K562 (cell line): ENCODE measurements around the gene ZNF689. TPM values are rescaled to one million over a fixed set of nuclear protein-coding genes. Genes with fewer than 3 reads are reported as not detected.

ENCODE experiments used
- ATF1 ChIP-seq, 2 experiments: fragments of 450-650 bp in 1 of 2; IDR thresholded peaks; 2 replicates each; pipeline ENCODE4 v1.6.1; 2016; ENCODE audit warnings: missing compliant biosample characterization in 1 of 2, missing genetic modification characterization in 1 of 2
- CEBPZ ChIP-seq: fragments of 150-350 bp; IDR thresholded peaks from 2 replicates; pipeline ENCODE4 v1.6.1; 2014; ENCODE audit warnings: low read depth, mild to moderate bottlenecking, low read length, borderline replicate concordance
- DNMT1 ChIP-seq: fragments of 450-650 bp; IDR thresholded peaks from 2 replicates; pipeline ENCODE4 v1.6.1; 2016; ENCODE audit warnings: antibody characterized with exemption, mild to moderate bottlenecking
- ELF1 ChIP-seq: fragments of 200-800 bp; sonication (Bioruptor generic); IDR thresholded peaks from 2 replicates; pipeline ENCODE4 v1.6.1; 2016; ENCODE audit warnings: missing genetic modification characterization, missing compliant biosample characterization
- GTF2B ChIP-seq: IDR thresholded peaks from 2 replicates; pipeline ENCODE4 v1.6.1; 2011; ENCODE audit not compliant: insufficient read length; ENCODE audit errors: extremely low read depth
- KDM4B ChIP-seq, 2 experiments: fragments of 450-650 bp in 1 of 2; sonication (generic) in 1 of 2; IDR thresholded peaks; 2 replicates each; pipeline ENCODE4 v1.6.1; 2016 to 2017; ENCODE audit warnings: borderline replicate concordance in 2 of 2, antibody characterized with exemption in 1 of 2, low read depth in 1 of 2, mild to moderate bottlenecking in 1 of 2
- KDM5B ChIP-seq: fragments of 200-600 bp; sonication (generic); IDR thresholded peaks from 2 replicates; pipeline ENCODE4 v1.6.1; 2012; ENCODE audit warnings: low read depth, mild to moderate bottlenecking, moderate library complexity, low read length, control low read depth, inconsistent platforms; ENCODE audit not compliant: insufficient replicate concordance
- LEF1 ChIP-seq: fragments of 450-650 bp; IDR thresholded peaks from 2 replicates; pipeline ENCODE4 v1.6.1; 2016; ENCODE audit warnings: mild to moderate bottlenecking
- MEIS2 ChIP-seq: fragments of 450-650 bp; IDR thresholded peaks from 2 replicates; pipeline ENCODE4 v1.6.1; 2014; ENCODE audit warnings: mild to moderate bottlenecking; ENCODE audit not compliant: partially characterized antibody
- PCBP1 ChIP-seq: fragments of 200-400 bp; formaldehyde crosslinking; IDR thresholded peaks from 2 replicates; pipeline ENCODE4 v1.6.1; 2018; ENCODE audit warnings: mild to moderate bottlenecking, low read depth, low read length; ENCODE audit not compliant: poor library complexity, severe bottlenecking
- SMAD2 ChIP-seq: fragments of 150-350 bp; IDR thresholded peaks from 2 replicates; pipeline ENCODE4 v1.6.1; 2014; ENCODE audit warnings: low read depth, mild to moderate bottlenecking, low read length
- TBL1XR1 ChIP-seq, 2 experiments: IDR thresholded peaks; 2 replicates each; pipeline ENCODE4 v1.6.1; 2012; ENCODE audit warnings: improper control_type of control experiment in 2 of 2, low read length in 2 of 2, mild to moderate bottlenecking in 1 of 2
- ZNF282 ChIP-seq: sonication (generic); formaldehyde crosslinking; IDR thresholded peaks from 2 replicates; pipeline ENCODE4 v1.8.1; 2023; ENCODE audit warnings: missing genetic modification reagents
- ZNF444 ChIP-seq: fragments of 250-450 bp; sonication (Bioruptor Pico); IDR thresholded peaks from 2 replicates; pipeline ENCODE4 v1.4.0; 2020; ENCODE audit warnings: mild to moderate bottlenecking, moderate library complexity
- ZNF518B ChIP-seq: fragments of 250-450 bp; sonication (Bioruptor Pico); IDR thresholded peaks from 2 replicates; pipeline ENCODE4 v1.5.0; 2021; ENCODE audit warnings: mild to moderate bottlenecking, moderate library complexity
- ZNF696 ChIP-seq: fragments of 250-450 bp; sonication (Bioruptor Pico); conservative IDR thresholded peaks from 2 replicates; pipeline ENCODE4 v1.4.0; 2020; ENCODE audit warnings: mild to moderate bottlenecking, moderate library complexity
- ZNF76 ChIP-seq: fragments of 250-450 bp; sonication (Bioruptor Pico); IDR thresholded peaks from 2 replicates; pipeline ENCODE4 v1.4.0; 2020; ENCODE audit warnings: mild to moderate bottlenecking, moderate library complexity, borderline replicate concordance
- ZSCAN29 ChIP-seq: fragments of 450-650 bp; IDR thresholded peaks from 2 replicates; pipeline ENCODE4 v1.6.1; 2017
- polyA plus RNA-seq, 8 experiments: library from polyadenylated mRNA; depleted of rRNA in 4 of 8; stranded (reverse) in 5 of 8; unstranded in 3 of 8; fragments of >200 nt; fragmentation: Nextera tagmentation in 2 of 8; fragmentation: Illumina TruSeq in 1 of 8; extraction: Ambion mirVana in 2 of 8; extraction: Trizol in 1 of 8; gene quantifications; 2 replicates each; pipeline versions ENCODE4 v1.2.1 to v1.2.3, GENCODE V29; 2011 to 2014; ENCODE audit warnings: inconsistent platforms in 1 of 8, missing spikeins in 1 of 8
- total RNA-seq, 7 experiments: library from RNA; depleted of rRNA in 6 of 7; stranded (reverse); fragments of >200 nt in 6 of 7; fragmentation: Illumina TruSeq in 2 of 7; extraction: Trizol in 2 of 7; gene quantifications; 2 replicates each; pipeline versions ENCODE4 v1.2.1 to v1.2.3, GENCODE V29; 2011 to 2021; ENCODE audit warnings: low replicate concordance in 1 of 7

The ZNF689 gene
- total and polyA plus RNA-seq, 9 of the 15 experiments (the other 6 are each of a cell fraction or from before 2014, with no cell fraction given), result 5.4 to 15.4 (median 10.8) TPM

- TF ChIP-seq ZNF696 (CRISPR knock-in tag), result no peak
- TF ChIP-seq PCBP1, result peak; percentile 58
- no peak for TF ChIP-seq ZNF518B (CRISPR knock-in tag)
- no peak for TF ChIP-seq ZNF76 (CRISPR knock-in tag)
- TF ChIP-seq TBL1XR1 (IDR thresholded peaks at IDR 0.05; ENCODE audit: low read length in 2 of 2), result peak in 1 of 2 experiments; percentile 32; a peak in 3 of 4 replicates
- TF ChIP-seq ZNF444 (CRISPR knock-in tag), result no peak
- TF ChIP-seq ZNF282 (CRISPR knock-in tag), result no peak
- TF ChIP-seq KDM4B (IDR thresholded peaks at IDR 0.05; ENCODE audit: borderline replicate concordance in 2 of 2, low read depth in 1 of 2), result no peak; a peak in 1 of 4 replicates
- TF ChIP-seq SMAD2, result no peak
- peak; percentile 68; the same call in 1 of the 2 replicates for TF ChIP-seq ELF1 (tag)
- no peak for TF ChIP-seq CEBPZ
- TF ChIP-seq LEF1, result no peak
- TF ChIP-seq MEIS2, result no peak
- peak; percentile 92 for TF ChIP-seq KDM5B
- TF ChIP-seq ZSCAN29, result no peak
- peak; percentile 25 for TF ChIP-seq GTF2B
- no peak for TF ChIP-seq ATF1 (CRISPR knock-in tag; IDR thresholded peaks at IDR 0.05)
- TF ChIP-seq ATF1 (tag; IDR thresholded peaks at IDR 0.05), result peak; percentile 87
- no peak for TF ChIP-seq DNMT1
These were observed 52.0 kb downstream of the ZNF689 start, which contains the start of gene ZNF764 (continued) for GRCh38 chr16:30557957-30558788.
